ENCODE data around the gene GPC5. TPM values are rescaled to one million over a fixed set of nuclear protein-coding genes. Genes with fewer than 3 reads are reported as not detected.

GPC5 gene
- total and polyA plus RNA-seq, 2 of the 13 experiments (the other 11 are each of a cell fraction or from before 2014, with no cell fraction given), result 0.02 to 0.07 TPM

DNA sequence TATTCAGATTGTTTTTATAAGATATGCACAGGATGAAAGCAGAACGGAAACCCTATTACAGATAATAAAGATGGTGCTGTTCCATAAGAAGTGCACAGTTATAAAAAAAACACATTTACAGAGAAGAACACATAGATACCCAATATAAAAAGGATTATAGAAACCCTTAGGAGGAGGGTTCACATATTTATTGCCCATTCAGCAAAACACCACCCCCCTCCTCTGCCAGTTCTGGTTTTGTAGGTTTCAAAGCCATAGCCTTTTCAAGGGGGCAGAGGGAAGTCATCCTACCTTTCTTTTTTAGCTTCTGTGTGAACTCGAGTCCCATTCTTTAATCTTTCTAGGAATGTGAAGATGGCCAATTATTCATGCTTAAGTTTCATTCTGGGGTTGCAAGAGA lies 511.2 kb downstream of the GPC5 start:
- DNase-seq (ENCODE audit: low spot score), result no peak
- Histone ChIP-seq H4K20me1 (ENCODE audit: insufficient read depth, low read length) (no peaks in the 10 kb centered on the region), H3K9me3 (ENCODE audit: low read length) (no peaks in the 10 kb centered on the region), H3K27me3 (ENCODE audit: control insufficient read depth in 1 of 2, insufficient read depth in 2 of 2, low read length in 2 of 2) (no peaks in the 10 kb centered on the region), H3K79me2 (ENCODE audit: insufficient read depth, low read length) (no peaks in the 10 kb centered on the region), H3K36me3 (replicated peaks in 1 of 2; ENCODE audit: control insufficient read depth in 1 of 2, insufficient read depth in 2 of 2, low read length in 2 of 2) (no peaks in the 10 kb centered on the region), H3K4me1 (ENCODE audit: insufficient read depth, low read length) (no peaks in the 10 kb centered on the region), H3K4me2 (ENCODE audit: low read depth, low read length) (no peak overlapping the region), H3K9ac (ENCODE audit: insufficient read depth, low read depth, low read length) (no peak overlapping the region), H3K4me3 (replicated peaks in 1 of 3; ENCODE audit: insufficient read depth in 1 of 3, low read depth in 2 of 3, low read length in 3 of 3) (no peak overlapping the region), H2AFZ (ENCODE audit: low read length) (no peak overlapping the region), H3K27ac (ENCODE audit: extremely low read length, insufficient read depth, low read length) (no peak overlapping the region)
- no peak for FAIRE-seq
- in situ Hi-C loops (cut with HindIII; ENCODE audit: extremely low pct_ligation_motif_present, low pct_unique_long_range_greater_than_20kb), result no loop called here
- intact Hi-C loops (cut with micrococcal nuclease; ENCODE audit: unreplicated experiment), result no loop called here
- TF ChIP-seq, protein P1, sequence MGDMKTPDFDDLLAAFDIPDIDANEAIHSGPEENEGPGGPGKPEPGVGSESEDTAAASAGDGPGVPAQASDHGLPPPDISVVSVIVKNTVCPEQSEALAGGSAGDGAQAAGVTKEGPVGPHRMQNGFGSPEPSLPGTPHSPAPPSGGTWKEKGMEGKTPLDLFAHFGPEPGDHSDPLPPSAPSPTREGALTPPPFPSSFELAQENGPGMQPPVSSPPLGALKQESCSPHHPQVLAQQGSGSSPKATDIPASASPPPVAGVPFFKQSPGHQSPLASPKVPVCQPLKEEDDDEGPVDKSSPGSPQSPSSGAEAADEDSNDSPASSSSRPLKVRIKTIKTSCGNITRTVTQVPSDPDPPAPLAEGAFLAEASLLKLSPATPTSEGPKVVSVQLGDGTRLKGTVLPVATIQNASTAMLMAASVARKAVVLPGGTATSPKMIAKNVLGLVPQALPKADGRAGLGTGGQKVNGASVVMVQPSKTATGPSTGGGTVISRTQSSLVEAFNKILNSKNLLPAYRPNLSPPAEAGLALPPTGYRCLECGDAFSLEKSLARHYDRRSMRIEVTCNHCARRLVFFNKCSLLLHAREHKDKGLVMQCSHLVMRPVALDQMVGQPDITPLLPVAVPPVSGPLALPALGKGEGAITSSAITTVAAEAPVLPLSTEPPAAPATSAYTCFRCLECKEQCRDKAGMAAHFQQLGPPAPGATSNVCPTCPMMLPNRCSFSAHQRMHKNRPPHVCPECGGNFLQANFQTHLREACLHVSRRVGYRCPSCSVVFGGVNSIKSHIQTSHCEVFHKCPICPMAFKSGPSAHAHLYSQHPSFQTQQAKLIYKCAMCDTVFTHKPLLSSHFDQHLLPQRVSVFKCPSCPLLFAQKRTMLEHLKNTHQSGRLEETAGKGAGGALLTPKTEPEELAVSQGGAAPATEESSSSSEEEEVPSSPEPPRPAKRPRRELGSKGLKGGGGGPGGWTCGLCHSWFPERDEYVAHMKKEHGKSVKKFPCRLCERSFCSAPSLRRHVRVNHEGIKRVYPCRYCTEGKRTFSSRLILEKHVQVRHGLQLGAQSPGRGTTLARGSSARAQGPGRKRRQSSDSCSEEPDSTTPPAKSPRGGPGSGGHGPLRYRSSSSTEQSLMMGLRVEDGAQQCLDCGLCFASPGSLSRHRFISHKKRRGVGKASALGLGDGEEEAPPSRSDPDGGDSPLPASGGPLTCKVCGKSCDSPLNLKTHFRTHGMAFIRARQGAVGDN (CRISPR knock-in tag; IDR thresholded peaks at IDR 0.05), result no peak
- TF ChIP-seq NR3C1 (CRISPR knock-in tag; IDR thresholded peaks at IDR 0.05) (no peak), MAFF (IDR thresholded peaks at IDR 0.05; ENCODE audit: low read depth, low read length) (peak; percentile 75), TAF1 (CRISPR knock-in tag; IDR thresholded peaks at IDR 0.05) (no peak), IKZF4 (CRISPR knock-in tag; IDR thresholded peaks at IDR 0.05; ENCODE audit: borderline replicate concordance, low read depth, not compliant biosample characterization) (no peak), TBX3 (IDR thresholded peaks at IDR 0.05; ENCODE audit: borderline replicate concordance) (no peak), FOSL2 (CRISPR knock-in tag; IDR thresholded peaks at IDR 0.05) (no peak), MAFK (conservative IDR thresholded peaks at IDR 0.05 in 1 of 2, IDR thresholded peaks at IDR 0.05 in 1 of 2; ENCODE audit: low read length in 2 of 2) (peak; percentile 53 to 82; a peak in 3 of 4 replicates), ELF4 (CRISPR knock-in tag; IDR thresholded peaks at IDR 0.05; ENCODE audit: borderline replicate concordance) (no peak)
- ChIA-PET CTCF (ENCODE audit: low intra/inter-chr PET ratio, low total read pairs) (no interaction called here), POLR2A (no interaction called here)
- ATAC-seq, result no peak
- 1% methylated on average over 2 of the region's 2 CpGs for WGBS (ENCODE audit: low lambda C conversion rate)
- BruUV-seq (replicated peaks), result no TSS peak

Measured in HepG2 (cell line).